ENCODE results near the gene MLC1. TPM values are rescaled to one million over a fixed set of nuclear protein-coding genes. Genes with fewer than 3 reads are reported as not detected.

MLC1 gene
- total RNA-seq, 4 donors from 2014 or later, result under 0.01 to 0.70 TPM; not detected in 2

GRCh38 chr22:50123119-50123518 lies 37.9 kb upstream of the MLC1 start:
- TF ChIP-seq POLR2A (IDR thresholded peaks at IDR 0.05) (no peak), CTCF (IDR thresholded peaks at IDR 0.05) (no peak)
- Histone ChIP-seq H3K27me3 (peaks cover 0 to 34% (median 0%) of the 10 kb centered on the region in 4 donors), H3K9me3 (peaks cover 0 to 17% (median 14%) of the 10 kb centered on the region in 3 donors), H3K4me1 (peaks cover 0 to 11% (median 0%) of the 10 kb centered on the region in 3 donors), H3K36me3 (no peaks in the 10 kb centered on the region), H3K27ac (no peak overlapping the region), H3K4me3 (no peak overlapping the region)
- DNase-seq, result no peak
- 75 to 78% methylated on average over 4 of the region's 4 CpGs for WGBS, 2 donors
- intact Hi-C loops (cut with DNase I), result no loop called here

GRCh38 chr22:50121202-50121740 lies 36.0 kb upstream of the MLC1 start:
- intact Hi-C loops (cut with DNase I), result no loop called here
- WGBS, 2 donors, result 65 to 84% methylated on average over 5 to 8 of the region's 11 CpGs

GRCh38 chr22:50119768-50120251 lies 34.6 kb upstream of the MLC1 start:
- H3K36me3 ChIP-seq, result no peaks in the 10 kb centered on the region
- H3K27me3 ChIP-seq, result peaks cover 0 to 39% (median 0%) of the 10 kb centered on the region in 4 donors
- H3K4me1 ChIP-seq, result peaks cover 0 to 17% (median 0%) of the 10 kb centered on the region in 3 donors
- peak overlapping the region in 1 of 4 donors; percentile 42 for H3K27ac ChIP-seq
- 62 to 71% methylated on average over 6 of the region's 6 CpGs for WGBS, 2 donors
- intact Hi-C loops (cut with DNase I), result no loop called here
- DNase-seq, result no peak
- H3K4me3 ChIP-seq, result no peak overlapping the region
- peaks cover 0 to 17% (median 14%) of the 10 kb centered on the region in 3 donors for H3K9me3 ChIP-seq
- no peak for TF ChIP-seq CTCF (IDR thresholded peaks at IDR 0.05)
- no peak for TF ChIP-seq POLR2A (IDR thresholded peaks at IDR 0.05)

More at GRCh38 chr22:50121202-50121740, 36.0 kb upstream of the MLC1 start:
- Histone ChIP-seq H3K27me3 (peaks cover 0 to 29% (median 0%) of the 10 kb centered on the region in 4 donors), H3K36me3 (no peaks in the 10 kb centered on the region), H3K4me3 (no peak overlapping the region), H3K9me3 (peaks cover 0 to 17% (median 14%) of the 10 kb centered on the region in 3 donors), H3K27ac (no peak overlapping the region), H3K4me1 (peaks cover 0 to 11% (median 0%) of the 10 kb centered on the region in 3 donors)
- no peak for DNase-seq
- TF ChIP-seq CTCF (IDR thresholded peaks at IDR 0.05) (no peak), POLR2A (IDR thresholded peaks at IDR 0.05) (no peak)

GRCh38 chr22:50119169-50119767 lies 34.0 kb upstream of the MLC1 start:
- Histone ChIP-seq H3K9me3 (peaks cover 0 to 17% (median 14%) of the 10 kb centered on the region in 3 donors), H3K4me3 (no peak overlapping the region), H3K27ac (peak overlapping the region in 1 of 4 donors; percentile 42), H3K36me3 (no peaks in the 10 kb centered on the region), H3K4me1 (peaks cover 0 to 23% (median 4%) of the 10 kb centered on the region in 3 donors), H3K27me3 (peaks cover 0 to 40% (median 0%) of the 10 kb centered on the region in 4 donors)
- intact Hi-C loops (cut with DNase I), result no loop called here
- DNase-seq, result no peak
- no peak for TF ChIP-seq CTCF (IDR thresholded peaks at IDR 0.05)
- TF ChIP-seq POLR2A (IDR thresholded peaks at IDR 0.05), result no peak
- WGBS, 2 donors, result 67 to 68% methylated on average over 12 to 13 of the region's 14 CpGs

- peak overlapping the region in 1 of 4 donors; percentile 42 for H3K27ac ChIP-seq
- no peaks in the 10 kb centered on the region for H3K36me3 ChIP-seq
- DNase-seq, result no peak
- TF ChIP-seq CTCF (IDR thresholded peaks at IDR 0.05) (no peak), POLR2A (IDR thresholded peaks at IDR 0.05) (no peak)
- WGBS, 2 donors, result 32 to 42% methylated on average over 9 to 10 of the region's 10 CpGs
- no peak overlapping the region for H3K4me3 ChIP-seq
- H3K9me3 ChIP-seq, result peaks cover 0 to 17% (median 13%) of the 10 kb centered on the region in 3 donors
- intact Hi-C loops (cut with DNase I), result no loop called here
- H3K4me1 ChIP-seq, result peaks cover 0 to 26% (median 4%) of the 10 kb centered on the region in 3 donors
- H3K27me3 ChIP-seq, result peaks cover 0 to 39% (median 0%) of the 10 kb centered on the region in 4 donors
Measured at GRCh38 chr22:50118557-50119168, 33.4 kb upstream of the MLC1 start.

All from esophagus squamous epithelium (tissue), 5 donors.